HG03460 (cell line): Measurements from ENCODE around the gene CDC42EP2.

Experiments used
- ATAC-seq: cut with Tn5 transposase; IDR thresholded peaks from one replicate; pipeline ENCODE4 v1.9.1; 2021; ENCODE audit not compliant: unreplicated experiment

The CDC42EP2 gene

GRCh38 chr11:65355013-65355775, 40.5 kb downstream of the CDC42EP2 start:
- ATAC-seq = peak; percentile 18

DNA sequence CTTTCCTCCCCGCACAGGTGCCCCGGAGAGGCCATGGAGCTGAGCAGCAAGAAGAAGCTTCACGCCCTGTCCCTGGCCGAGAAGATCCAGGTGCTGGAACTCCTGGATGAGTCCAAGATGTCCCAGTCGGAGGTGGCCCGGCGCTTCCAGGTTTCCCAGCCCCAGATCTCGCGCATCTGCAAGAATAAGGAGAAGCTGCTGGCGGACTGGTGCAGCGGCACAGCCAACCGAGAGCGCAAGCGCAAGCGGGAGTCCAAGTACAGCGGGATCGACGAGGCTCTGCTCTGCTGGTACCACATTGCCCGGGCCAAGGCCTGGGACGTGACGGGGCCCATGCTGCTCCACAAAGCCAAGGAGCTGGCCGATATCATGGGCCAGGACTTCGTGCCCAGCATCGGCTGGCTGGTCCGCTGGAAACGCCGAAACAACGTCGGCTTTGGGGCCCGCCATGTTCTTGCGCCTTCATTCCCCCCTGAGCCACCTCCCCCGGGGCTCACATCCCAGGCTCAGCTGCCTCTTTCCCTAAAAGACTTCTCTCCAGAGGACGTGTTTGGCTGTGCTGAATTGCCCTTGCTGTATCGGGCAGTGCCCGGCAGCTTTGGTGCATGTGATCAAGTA, 41.2 kb downstream of the CDC42EP2 start:
- no peak for ATAC-seq

GRCh38 chr11:65356394-65356972, 41.8 kb downstream of the CDC42EP2 start:
- no peak for ATAC-seq

- no peak for ATAC-seq
Observed at GRCh38 chr11:65357856-65358356, 43.2 kb downstream of the CDC42EP2 start.

- no peak for ATAC-seq
Observed at GRCh38 chr11:65362320-65362931, 47.8 kb downstream of the CDC42EP2 start.

DNA sequence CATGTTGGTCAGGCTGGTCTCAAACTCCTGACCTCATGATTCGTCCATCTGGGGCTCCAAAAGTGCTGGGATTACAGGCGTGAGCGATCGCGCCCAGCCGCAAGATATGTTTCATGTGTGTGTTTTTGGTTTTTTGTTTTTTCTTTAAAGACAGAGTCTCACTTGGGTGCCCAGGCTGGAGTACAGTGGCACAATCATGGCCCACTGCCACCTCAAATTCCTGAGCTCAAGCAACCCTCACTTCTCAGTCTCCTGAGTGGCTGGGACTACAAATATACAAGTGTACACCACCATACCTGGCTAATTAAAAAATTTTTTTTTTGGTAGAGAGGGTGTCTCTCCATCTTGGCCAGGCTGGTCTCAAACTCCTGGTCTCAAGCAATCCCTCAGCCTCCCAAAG, 48.3 kb downstream of the CDC42EP2 start:
- ATAC-seq = no peak

DNA sequence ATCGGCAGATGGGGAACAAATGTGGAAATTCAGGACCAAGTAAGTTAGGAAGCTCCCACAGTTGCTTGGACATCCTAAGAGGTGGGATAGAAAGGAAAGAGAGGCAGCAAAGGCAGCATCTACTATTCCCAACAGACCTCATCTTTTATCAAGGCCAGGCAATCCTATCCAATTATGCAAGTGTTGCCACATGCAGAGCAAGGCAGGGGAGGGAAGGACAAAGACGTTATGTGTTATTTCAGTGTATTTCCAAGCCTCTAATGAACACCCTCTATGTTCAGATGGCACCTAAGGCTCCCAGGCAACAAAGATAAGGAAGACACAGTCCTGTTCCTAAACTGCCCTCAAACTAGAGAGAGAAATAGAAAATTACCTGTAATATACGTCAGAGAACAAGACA, 49.1 kb downstream of the CDC42EP2 start:
- no peak for ATAC-seq

DNA sequence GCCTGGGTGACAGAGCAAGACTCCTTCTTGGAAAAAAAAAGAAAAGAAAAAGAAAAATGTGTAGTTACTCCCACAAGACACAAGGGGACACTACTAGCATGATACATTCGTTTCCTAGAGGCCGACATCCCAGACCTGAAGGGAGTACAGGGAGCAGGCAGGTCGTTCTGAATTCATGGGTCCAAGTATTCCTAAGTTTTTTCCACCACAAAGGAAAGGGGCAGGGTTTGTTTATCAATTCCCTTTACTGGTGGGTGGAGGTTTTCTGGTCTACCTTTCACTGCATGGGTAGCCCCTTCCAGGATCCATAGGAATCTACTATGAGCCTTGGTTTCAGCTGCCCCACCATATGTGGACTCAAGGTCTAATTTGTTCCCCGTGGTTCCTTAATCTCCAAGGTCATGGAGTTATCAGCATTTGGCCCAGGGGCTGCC, 51.7 kb downstream of the CDC42EP2 start:
- ATAC-seq = no peak

- ATAC-seq = no peak
Observed at GRCh38 chr11:65370659-65371049, 56.0 kb downstream of the CDC42EP2 start.
